IPS-NIHi7 (cell line): ENCODE results near the gene NDUFB10.
"Not testable (repeated sequence)": the region's sequence is repeated elsewhere in the genome, so short reads cannot be mapped to it uniquely, and the experiment has no call there.

Experiments
- DNase-seq: peaks from one replicate; pipeline ENCODE4 v3.0.0; 2012; ENCODE audit warnings: mixed read lengths; ENCODE audit errors: extremely low spot score

The NDUFB10 gene

GRCh38 chr16:1924095-1924494, 35.2 kb upstream of the NDUFB10 start:
- DNase-seq: no peak

GRCh38 chr16:1926271-1926670, 33.1 kb upstream of the NDUFB10 start:
- DNase-seq: no peak

GRCh38 chr16:1929105-1929504, 30.2 kb upstream of the NDUFB10 start:
- DNase-seq: no peak

- DNase-seq: peak; percentile 92
These were observed 29.6 kb upstream of the NDUFB10 start for GRCh38 chr16:1929578-1930337.

- DNase-seq: no peak
These were observed 29.0 kb upstream of the NDUFB10 start for GRCh38 chr16:1930338-1930720.

- DNase-seq: no peak
These were observed 27.0 kb upstream of the NDUFB10 start for GRCh38 chr16:1932050-1933028.

- DNase-seq: no peak
These were observed 26.2 kb upstream of the NDUFB10 start for GRCh38 chr16:1933097-1933661.

- DNase-seq: no peak
These were observed 22.3 kb upstream of the NDUFB10 start for GRCh38 chr16:1936945-1937479.

- DNase-seq: no peak
These were observed 21.0 kb upstream of the NDUFB10 start for GRCh38 chr16:1938316-1938715.

GRCh38 chr16:1938910-1939309, 20.4 kb upstream of the NDUFB10 start:
- no peak for DNase-seq

- not testable (repeated sequence) for DNase-seq
These were observed 19.5 kb upstream of the NDUFB10 start for GRCh38 chr16:1939833-1940232.

- DNase-seq: no peak
These were observed 18.8 kb upstream of the NDUFB10 start for GRCh38 chr16:1940273-1941161.

- DNase-seq: no peak
These were observed 17.9 kb upstream of the NDUFB10 start for GRCh38 chr16:1941162-1942046.

GRCh38 chr16:1942047-1942809, 17.1 kb upstream of the NDUFB10 start:
- no peak for DNase-seq

- peak; percentile 100 for DNase-seq
These were observed 16.3 kb upstream of the NDUFB10 start, which contains the start of gene MSRB1 for GRCh38 chr16:1942810-1943726. TSS of gene MSRB1 (minus strand) at chr16:1943199. CDS start at chr16:1943156, 43 bp downstream.

GRCh38 chr16:1944612-1945199, 14.6 kb upstream of the NDUFB10 start:
- DNase-seq: no peak

GRCh38 chr16:1945559-1946391, 13.6 kb upstream of the NDUFB10 start:
- DNase-seq: no peak
